Peyer's patch (tissue), 4 donors: ENCODE results near the gene HOXB13.

Source experiments
- CTCF ChIP-seq, 6 experiments: fragments of 450-650 bp in 4 of 6; fragments of 200-600 bp in 2 of 6; sonication (generic) in 1 of 6; IDR thresholded peaks; one replicate each; pipeline ENCODE4 v1.5.1; 2017 to 2019; ENCODE audit warnings: antibody characterized with exemption in 6 of 6, mild to moderate bottlenecking in 3 of 6, moderate library complexity in 1 of 6
- POLR2A ChIP-seq, 2 donors: fragments of 450-650 bp; IDR thresholded peaks; one replicate each; pipeline ENCODE4 v1.5.1; 2017; ENCODE audit warnings: antibody characterized with exemption in 2 of 2, mild to moderate bottlenecking in 2 of 2, moderate library complexity in 2 of 2

- TF ChIP-seq CTCF (IDR thresholded peaks at IDR 0.05) (no peak), POLR2A (IDR thresholded peaks at IDR 0.05) (no peak)
These were observed 26.6 kb downstream of the HOXB13 start for GRCh38 chr17:48701864-48702532.
